Activated CD4-positive, alpha-beta memory T cell treated with anti-CD3 and anti-CD28 coated beads for 36 hours (primary cell): ENCODE measurements around the gene DHRSX. TPM values are rescaled to one million over a fixed set of nuclear protein-coding genes. Genes with fewer than 3 reads are reported as not detected.
"Not testable (repeated sequence)": the region's sequence is repeated elsewhere in the genome, so short reads cannot be mapped to it uniquely, and the experiment has no call there.

Experiments used
- CTCF ChIA-PET: fragments of 350-600 bp; sonication (Branson Sonifier 250); formaldehyde crosslinking; loops from one replicate; lab custom pipeline; 2021; ENCODE audit warnings: antibody characterized with exemption, inconsistent platforms; lab: Charles Lee
- POLR2A ChIA-PET: fragments of 350-600 bp; sonication (Branson Sonifier 250); formaldehyde crosslinking; loops from one replicate; lab custom pipeline; 2021; ENCODE audit warnings: antibody characterized with exemption; lab: Charles Lee
- DNase-seq: peaks from one replicate; pipeline ENCODE4 v3.0.0-alpha.2; 2020
- H3K27ac Mint-ChIP-seq: one replicate; pipeline ENCODE4 v1.8.0; 2021; ENCODE audit warnings: mixed read lengths
- H3K27me3 Mint-ChIP-seq: one replicate; pipeline ENCODE4 v1.8.0; 2021; ENCODE audit warnings: mixed read lengths
- H3K36me3 Mint-ChIP-seq: one replicate; pipeline ENCODE4 v1.8.0; 2021; ENCODE audit warnings: mixed read lengths
- H3K4me1 Mint-ChIP-seq: one replicate; pipeline ENCODE4 v1.8.0; 2021; ENCODE audit warnings: low read depth, mixed read lengths
- H3K4me3 Mint-ChIP-seq: one replicate; pipeline ENCODE4 v1.8.0; 2021; ENCODE audit warnings: mild to moderate bottlenecking, mixed read lengths
- H3K9me3 Mint-ChIP-seq: one replicate; pipeline ENCODE4 v1.8.0; 2021; ENCODE audit warnings: mixed read lengths
- intact Hi-C: fragments of 100-400 bp; cut with micrococcal nuclease; formaldehyde crosslinking; loops from one replicate; pipeline ENCODE4 v1.15.1; 2023
- total RNA-seq, 2 experiments: library from RNA; stranded (reverse); gene quantifications; one replicate each; pipeline ENCODE4 v1.2.3, GENCODE V29; 2021

The DHRSX gene
- total RNA-seq, 2 experiments from 2014 or later = 20.7 to 21.3 TPM

- Mint-ChIP-seq H3K27me3 (no peaks in the 10 kb centered on the region), H3K36me3 (peaks cover 39% of the 10 kb centered on the region), H3K27ac (peak overlapping the region; percentile 1), H3K4me1 (peaks cover 5% of the 10 kb centered on the region), H3K9me3 (peaks cover 5% of the 10 kb centered on the region), H3K4me3 (no peak overlapping the region)
- POLR2A ChIA-PET = no interaction called here
- DNase-seq = no peak
- intact Hi-C loops = no loop called here
- CTCF ChIA-PET = no interaction called here
Observed at GRCh38 chrX:2434270-2435163, 66.3 kb downstream of the DHRSX start.

DNA sequence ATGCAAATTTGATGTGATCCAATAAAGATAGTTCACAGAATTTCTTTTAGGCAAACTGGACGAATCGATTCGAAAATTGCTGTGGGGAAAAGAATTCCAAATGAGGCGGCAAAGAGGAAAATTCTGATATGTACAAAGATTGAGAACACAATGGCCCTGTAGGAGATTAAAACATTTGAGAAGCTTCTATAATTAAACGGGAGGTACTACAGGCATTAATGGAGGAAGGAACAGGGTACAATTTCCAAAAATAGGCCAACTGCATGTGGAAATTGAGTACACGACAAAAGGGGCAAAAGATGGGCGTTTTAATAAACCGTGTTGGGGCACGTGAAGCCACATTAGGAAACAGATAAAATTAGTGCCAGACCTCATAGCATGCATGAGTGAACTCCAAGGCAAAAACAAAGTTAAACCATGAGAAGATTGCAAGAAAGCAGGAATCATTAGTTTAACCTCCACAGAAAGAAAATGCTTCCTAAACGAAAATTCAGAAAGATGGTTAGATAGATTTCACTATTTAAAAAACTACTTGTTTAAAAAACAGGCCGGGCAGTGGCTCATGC is 68.4 kb downstream of the DHRSX start:
- Mint-ChIP-seq H3K4me3 (no peak overlapping the region), H3K27ac (no peak overlapping the region), H3K4me1 (peaks cover 5% of the 10 kb centered on the region), H3K27me3 (no peaks in the 10 kb centered on the region), H3K9me3 (peaks cover 17% of the 10 kb centered on the region), H3K36me3 (peaks cover 48% of the 10 kb centered on the region)
- ChIA-PET POLR2A (no interaction called here), CTCF (no interaction called here)
- DNase-seq = no peak
- intact Hi-C loops = no loop called here

- POLR2A ChIA-PET = no interaction called here
- no peak overlapping the region for H3K27ac Mint-ChIP-seq
- peaks cover 5% of the 10 kb centered on the region for H3K4me1 Mint-ChIP-seq
- CTCF ChIA-PET = no interaction called here
- intact Hi-C loops = no loop called here
- H3K36me3 Mint-ChIP-seq = peaks cover 64% of the 10 kb centered on the region
- no peak overlapping the region for H3K4me3 Mint-ChIP-seq
- no peaks in the 10 kb centered on the region for H3K27me3 Mint-ChIP-seq
- H3K9me3 Mint-ChIP-seq = peaks cover 29% of the 10 kb centered on the region
- no peak for DNase-seq
Observed at GRCh38 chrX:2430265-2430825, 70.4 kb downstream of the DHRSX start.

- no peak for DNase-seq
- intact Hi-C loops = no loop called here
- Mint-ChIP-seq H3K36me3 (peaks cover 68% of the 10 kb centered on the region), H3K27me3 (no peaks in the 10 kb centered on the region), H3K9me3 (peaks cover 26% of the 10 kb centered on the region), H3K4me1 (no peaks in the 10 kb centered on the region), H3K4me3 (no peak overlapping the region), H3K27ac (no peak overlapping the region)
- ChIA-PET POLR2A (no interaction called here), CTCF (no interaction called here)
Observed at GRCh38 chrX:2427737-2428136, 73.0 kb downstream of the DHRSX start.

DNA sequence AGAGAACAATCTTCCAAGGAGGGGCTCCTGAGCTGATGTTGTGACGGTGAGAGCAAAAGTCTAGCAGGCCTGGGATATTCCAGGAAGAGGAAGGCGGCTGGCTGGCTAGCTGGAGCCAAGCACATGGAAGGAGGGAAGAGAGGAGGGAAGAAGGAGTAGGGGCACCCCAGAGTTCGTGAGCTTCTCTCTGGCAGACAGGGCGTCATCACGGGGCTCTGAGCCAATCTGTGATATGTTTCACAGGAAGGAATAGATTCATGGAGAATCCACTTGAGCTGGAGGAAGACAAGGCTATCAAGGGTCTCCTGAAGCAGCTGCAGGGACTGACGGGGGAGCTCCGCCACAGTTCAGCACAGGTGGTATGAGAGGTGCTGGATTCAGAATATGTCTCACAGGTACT is 73.6 kb downstream of the DHRSX start:
- peaks cover 66% of the 10 kb centered on the region for H3K36me3 Mint-ChIP-seq
- no peak overlapping the region for H3K27ac Mint-ChIP-seq
- H3K27me3 Mint-ChIP-seq = no peaks in the 10 kb centered on the region
- intact Hi-C loops = no loop called here
- peaks cover 26% of the 10 kb centered on the region for H3K9me3 Mint-ChIP-seq
- H3K4me3 Mint-ChIP-seq = no peak overlapping the region
- H3K4me1 Mint-ChIP-seq = no peaks in the 10 kb centered on the region
- ChIA-PET POLR2A (no interaction called here), CTCF (no interaction called here)
- DNase-seq = no peak

GRCh38 chrX:2426289-2426882 is 74.4 kb downstream of the DHRSX start:
- H3K4me3 Mint-ChIP-seq = no peak overlapping the region
- H3K27ac Mint-ChIP-seq = no peak overlapping the region
- intact Hi-C loops = no loop called here
- ChIA-PET CTCF (no interaction called here), POLR2A (no interaction called here)
- H3K9me3 Mint-ChIP-seq = peaks cover 24% of the 10 kb centered on the region
- no peaks in the 10 kb centered on the region for H3K27me3 Mint-ChIP-seq
- H3K36me3 Mint-ChIP-seq = peaks cover 70% of the 10 kb centered on the region
- no peak for DNase-seq
- no peaks in the 10 kb centered on the region for H3K4me1 Mint-ChIP-seq

GRCh38 chrX:2425286-2426071 is 75.3 kb downstream of the DHRSX start:
- H3K9me3 Mint-ChIP-seq = peaks cover 24% of the 10 kb centered on the region
- no peaks in the 10 kb centered on the region for H3K27me3 Mint-ChIP-seq
- no peak overlapping the region for H3K4me3 Mint-ChIP-seq
- POLR2A ChIA-PET = no interaction called here
- no peak for DNase-seq
- intact Hi-C loops = no loop called here
- no peak overlapping the region for H3K27ac Mint-ChIP-seq
- CTCF ChIA-PET = no interaction called here
- H3K4me1 Mint-ChIP-seq = no peaks in the 10 kb centered on the region
- H3K36me3 Mint-ChIP-seq = peaks cover 75% of the 10 kb centered on the region

DNA sequence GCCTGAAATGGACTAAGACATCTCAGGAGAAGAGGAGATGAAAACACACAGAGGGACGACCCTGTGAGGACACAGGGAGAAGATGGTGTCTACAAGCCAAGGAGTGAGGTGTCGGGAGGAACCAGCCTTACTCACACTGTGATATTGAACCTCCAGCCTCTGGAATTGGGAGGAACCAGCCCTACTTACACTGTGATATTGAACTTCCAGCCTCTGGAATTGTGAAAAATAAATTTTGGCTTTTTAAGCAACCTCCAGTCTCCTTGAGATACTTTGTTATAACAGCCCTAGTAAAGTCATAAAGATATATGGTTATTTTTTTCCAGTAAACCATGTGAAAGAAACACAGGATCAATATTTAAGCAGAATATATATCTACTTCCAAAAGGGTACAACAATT is 76.5 kb downstream of the DHRSX start:
- no peak for DNase-seq
- H3K4me3 Mint-ChIP-seq = no peak overlapping the region
- H3K27ac Mint-ChIP-seq = no peak overlapping the region
- ChIA-PET POLR2A (no interaction called here), CTCF (no interaction called here)
- H3K27me3 Mint-ChIP-seq = no peaks in the 10 kb centered on the region
- no peaks in the 10 kb centered on the region for H3K4me1 Mint-ChIP-seq
- intact Hi-C loops = no loop called here
- peaks cover 67% of the 10 kb centered on the region for H3K36me3 Mint-ChIP-seq
- peaks cover 24% of the 10 kb centered on the region for H3K9me3 Mint-ChIP-seq

- no peaks in the 10 kb centered on the region for H3K27me3 Mint-ChIP-seq
- no peaks in the 10 kb centered on the region for H3K4me1 Mint-ChIP-seq
- H3K4me3 Mint-ChIP-seq = no peak overlapping the region
- DNase-seq = no peak
- intact Hi-C loops = no loop called here
- CTCF ChIA-PET = no interaction called here
- peaks cover 23% of the 10 kb centered on the region for H3K9me3 Mint-ChIP-seq
- no peak overlapping the region for H3K27ac Mint-ChIP-seq
- POLR2A ChIA-PET = no interaction called here
- H3K36me3 Mint-ChIP-seq = peaks cover 66% of the 10 kb centered on the region
Observed at GRCh38 chrX:2423899-2424298, 76.9 kb downstream of the DHRSX start.

- peaks cover 62% of the 10 kb centered on the region for H3K36me3 Mint-ChIP-seq
- ChIA-PET CTCF (no interaction called here), POLR2A (no interaction called here)
- no peaks in the 10 kb centered on the region for H3K4me1 Mint-ChIP-seq
- DNase-seq = no peak
- no peak overlapping the region for H3K27ac Mint-ChIP-seq
- intact Hi-C loops = no loop called here
- H3K4me3 Mint-ChIP-seq = no peak overlapping the region
- H3K9me3 Mint-ChIP-seq = peaks cover 20% of the 10 kb centered on the region
- no peaks in the 10 kb centered on the region for H3K27me3 Mint-ChIP-seq
Observed at GRCh38 chrX:2423282-2423681, 77.5 kb downstream of the DHRSX start.

DNA sequence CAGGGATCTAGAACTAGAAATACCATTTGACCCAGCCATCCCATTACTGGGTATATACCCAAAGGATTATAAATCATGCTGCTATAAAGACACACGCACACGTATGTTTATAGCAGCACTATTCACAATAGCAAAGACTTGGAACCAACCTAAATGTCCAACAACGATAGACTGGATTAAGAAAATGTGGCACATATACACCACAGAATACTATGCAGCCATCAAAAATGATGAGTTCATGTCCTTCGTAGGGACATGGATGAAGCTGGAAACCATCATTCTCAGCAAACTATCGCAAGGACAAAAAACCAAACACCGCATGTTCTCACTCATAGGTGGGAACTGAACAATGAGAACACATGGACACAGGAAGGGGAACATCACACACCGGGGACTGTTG is 81.4 kb downstream of the DHRSX start:
- intact Hi-C loops, H3K27me3 Mint-ChIP-seq, H3K4me1 Mint-ChIP-seq, CTCF ChIA-PET, H3K4me3 Mint-ChIP-seq, POLR2A ChIA-PET, DNase-seq, H3K9me3 Mint-ChIP-seq, H3K27ac Mint-ChIP-seq: not testable (repeated sequence)
- H3K36me3 Mint-ChIP-seq = peaks cover 31% of the 10 kb centered on the region

GRCh38 chrX:2418000-2418399 is 82.8 kb downstream of the DHRSX start:
- H3K9me3 Mint-ChIP-seq = peaks cover 2% of the 10 kb centered on the region
- intact Hi-C loops = no loop called here

More at GRCh38 chrX:2418000-2418399, 82.8 kb downstream of the DHRSX start:
- CTCF ChIA-PET = no interaction called here
- Mint-ChIP-seq H3K27ac (no peak overlapping the region), H3K4me1 (no peaks in the 10 kb centered on the region), H3K27me3 (no peaks in the 10 kb centered on the region), H3K36me3 (peaks cover 21% of the 10 kb centered on the region), H3K4me3 (no peak overlapping the region)
- POLR2A ChIA-PET = no interaction called here
- no peak for DNase-seq
